HEK293T (cell line): Measurements from ENCODE around the gene MTREX.

Source experiments
- BHLHE40 ChIP-seq: fragments of 450-650 bp; IDR thresholded peaks from 2 replicates; pipeline ENCODE4 v1.6.1; 2016; ENCODE audit warnings: mild to moderate bottlenecking, moderate library complexity, borderline replicate concordance
- ELF4 ChIP-seq: fragments of 450-650 bp; IDR thresholded peaks from 2 replicates; pipeline ENCODE4 v1.6.1; 2017; ENCODE audit warnings: antibody characterized with exemption
- FOXK2 ChIP-seq: fragments of 450-650 bp; IDR thresholded peaks from 2 replicates; pipeline ENCODE4 v1.6.1; 2016; ENCODE audit warnings: mild to moderate bottlenecking
- FOXM1 ChIP-seq: fragments of 450-650 bp; IDR thresholded peaks from 2 replicates; pipeline ENCODE4 v1.6.1; 2017; ENCODE audit warnings: mild to moderate bottlenecking, borderline replicate concordance
- HDGF ChIP-seq: fragments of 450-650 bp; IDR thresholded peaks from 2 replicates; pipeline ENCODE4 v1.6.1; 2017; ENCODE audit warnings: antibody characterized with exemption, borderline replicate concordance
- L3MBTL2 ChIP-seq: fragments of 450-650 bp; conservative IDR thresholded peaks from 2 replicates; pipeline ENCODE4 v1.6.1; 2016; ENCODE audit warnings: mild to moderate bottlenecking
- LEF1 ChIP-seq: fragments of 450-650 bp; IDR thresholded peaks from 2 replicates; pipeline ENCODE4 v1.6.1; 2017; ENCODE audit warnings: mild to moderate bottlenecking, borderline replicate concordance
- SP1 ChIP-seq: fragments of 450-650 bp; IDR thresholded peaks from 2 replicates; pipeline ENCODE4 v1.6.1; 2017
- SUZ12 ChIP-seq: fragments of 450-650 bp; IDR thresholded peaks from 2 replicates; pipeline ENCODE4 v1.6.1; 2016; ENCODE audit warnings: mild to moderate bottlenecking

GRCh38 chr5:55286411-55286933 lies 21.3 kb upstream of the MTREX start:
- no peak for TF ChIP-seq SP1
- TF ChIP-seq LEF1, result no peak
- no peak for TF ChIP-seq FOXK2
- no peak for TF ChIP-seq HDGF
- TF ChIP-seq BHLHE40, result no peak
- no peak for TF ChIP-seq L3MBTL2
- no peak for TF ChIP-seq SUZ12
- TF ChIP-seq FOXM1, result no peak
- TF ChIP-seq ELF4, result no peak
